ENCODE data around the gene SYNGR1. TPM values are rescaled to one million over a fixed set of nuclear protein-coding genes. Genes with fewer than 3 reads are reported as not detected.

Gene SYNGR1
- polyA plus RNA-seq, 2 of the 4 experiments (the other 2 are of a cell fraction): 6.7 to 14.5 TPM

DNA sequence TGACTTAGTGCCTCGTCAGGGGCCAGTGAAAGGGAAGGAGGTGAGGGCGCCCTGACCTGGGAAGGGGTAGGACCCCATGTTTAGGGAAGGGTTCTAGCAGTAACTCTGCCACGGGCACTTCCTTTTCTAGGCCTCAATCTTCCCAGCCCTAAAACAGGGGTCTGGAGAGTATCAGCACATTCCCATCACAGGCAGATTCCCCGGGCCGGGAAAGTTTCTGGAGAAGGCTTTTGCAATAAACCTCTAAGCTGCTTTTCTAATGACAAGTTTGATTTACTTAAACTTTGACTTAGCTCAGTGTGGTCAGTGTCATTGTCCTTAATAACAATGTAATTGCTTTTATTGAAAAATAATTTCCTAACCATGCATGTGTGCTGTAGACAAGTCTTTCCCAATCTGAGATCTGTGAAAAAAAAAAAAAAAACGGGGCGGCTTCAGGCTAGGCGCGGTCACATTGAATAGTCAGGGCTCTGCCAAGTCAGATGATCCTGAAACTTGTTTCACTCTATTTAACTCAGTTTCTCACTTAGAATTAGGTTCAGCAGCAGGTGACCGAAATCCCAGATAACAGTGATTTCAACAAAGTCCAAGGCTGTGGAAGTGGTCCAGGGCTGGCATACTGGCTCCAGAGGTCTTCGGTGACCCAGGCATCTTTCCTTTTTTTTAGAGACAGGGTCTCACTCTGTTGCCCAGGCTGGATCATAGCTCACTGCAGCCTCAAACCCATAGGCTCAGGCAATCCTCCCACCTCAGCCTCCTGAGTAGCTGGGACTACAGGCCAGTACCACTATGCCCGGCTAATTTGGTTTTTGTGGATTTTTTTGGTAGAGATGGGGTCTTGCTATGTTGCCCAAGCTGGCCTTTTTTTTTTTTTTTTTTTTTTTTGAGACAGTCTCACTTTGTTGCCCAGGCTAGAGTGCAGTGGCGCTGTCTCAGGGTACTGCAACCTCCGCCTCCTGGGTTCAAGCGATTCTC, 30.3 kb downstream of the SYNGR1 start:
- no peak overlapping the region for H3K27ac ChIP-seq
- no peak for ATAC-seq
- no peaks in the 10 kb centered on the region for H3K9me3 ChIP-seq
- DNase-seq (ENCODE audit: low read depth in 1 of 2, low spot score in 1 of 2): no peak
- H3K4me3 ChIP-seq: no peak overlapping the region
- H3K4me1 ChIP-seq: peaks cover 8% of the 10 kb centered on the region; the same call in 2 of the 3 replicates
- ChIA-PET CTCF (no interaction called here), POLR2A (no interaction called here)
- TF ChIP-seq RFX5 (IDR thresholded peaks at IDR 0.05) (no peak), MAX (IDR thresholded peaks at IDR 0.05) (no peak), ZSCAN20 (CRISPR knock-in tag; IDR thresholded peaks at IDR 0.05) (no peak), EP300 (IDR thresholded peaks at IDR 0.05) (no peak), FOSL2 (IDR thresholded peaks at IDR 0.05) (no peak), FOSL2 (CRISPR knock-in tag; IDR thresholded peaks at IDR 0.05) (no peak), CBX2 (IDR thresholded peaks at IDR 0.05; ENCODE audit: borderline replicate concordance, low read depth) (no peak), MAZ (IDR thresholded peaks at IDR 0.05; ENCODE audit: borderline replicate concordance, low read depth, low read length) (no peak), BHLHE40 (IDR thresholded peaks at IDR 0.05; ENCODE audit: low read depth, low read length) (no peak), POLR2AphosphoS2 (conservative IDR thresholded peaks at IDR 0.05; ENCODE audit: low read length) (no peak), SMC3 (IDR thresholded peaks at IDR 0.05) (no peak), EHF (CRISPR knock-in tag; IDR thresholded peaks at IDR 0.05) (no peak), HOXB13 (CRISPR knock-in tag; IDR thresholded peaks at IDR 0.05; ENCODE audit: low read depth) (no peak), GATA3 (IDR thresholded peaks at IDR 0.05; ENCODE audit: borderline replicate concordance) (no peak), EHMT2 (IDR thresholded peaks at IDR 0.05; ENCODE audit: low read depth) (no peak), ZFP36 (IDR thresholded peaks at IDR 0.05; ENCODE audit: borderline replicate concordance, partially characterized antibody) (no peak), NFE2L2 (conservative IDR thresholded peaks at IDR 0.05; ENCODE audit: low read length) (no peak)
- TF ChIP-seq, protein P1, sequence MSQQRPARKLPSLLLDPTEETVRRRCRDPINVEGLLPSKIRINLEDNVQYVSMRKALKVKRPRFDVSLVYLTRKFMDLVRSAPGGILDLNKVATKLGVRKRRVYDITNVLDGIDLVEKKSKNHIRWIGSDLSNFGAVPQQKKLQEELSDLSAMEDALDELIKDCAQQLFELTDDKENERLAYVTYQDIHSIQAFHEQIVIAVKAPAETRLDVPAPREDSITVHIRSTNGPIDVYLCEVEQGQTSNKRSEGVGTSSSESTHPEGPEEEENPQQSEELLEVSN (IDR thresholded peaks at IDR 0.05; ENCODE audit: borderline replicate concordance, low read depth): no peak
- TF ChIP-seq, protein P2, sequence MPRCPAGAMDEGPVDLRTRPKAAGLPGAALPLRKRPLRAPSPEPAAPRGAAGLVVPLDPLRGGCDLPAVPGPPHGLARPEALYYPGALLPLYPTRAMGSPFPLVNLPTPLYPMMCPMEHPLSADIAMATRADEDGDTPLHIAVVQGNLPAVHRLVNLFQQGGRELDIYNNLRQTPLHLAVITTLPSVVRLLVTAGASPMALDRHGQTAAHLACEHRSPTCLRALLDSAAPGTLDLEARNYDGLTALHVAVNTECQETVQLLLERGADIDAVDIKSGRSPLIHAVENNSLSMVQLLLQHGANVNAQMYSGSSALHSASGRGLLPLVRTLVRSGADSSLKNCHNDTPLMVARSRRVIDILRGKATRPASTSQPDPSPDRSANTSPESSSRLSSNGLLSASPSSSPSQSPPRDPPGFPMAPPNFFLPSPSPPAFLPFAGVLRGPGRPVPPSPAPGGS (IDR thresholded peaks at IDR 0.05): no peak
- H3K4me2 ChIP-seq: no peak overlapping the region
- no peak for FAIRE-seq
- 87% methylated on average over 15 of the region's 15 CpGs for WGBS (ENCODE audit: missing lambda C conversion rate)

DNA sequence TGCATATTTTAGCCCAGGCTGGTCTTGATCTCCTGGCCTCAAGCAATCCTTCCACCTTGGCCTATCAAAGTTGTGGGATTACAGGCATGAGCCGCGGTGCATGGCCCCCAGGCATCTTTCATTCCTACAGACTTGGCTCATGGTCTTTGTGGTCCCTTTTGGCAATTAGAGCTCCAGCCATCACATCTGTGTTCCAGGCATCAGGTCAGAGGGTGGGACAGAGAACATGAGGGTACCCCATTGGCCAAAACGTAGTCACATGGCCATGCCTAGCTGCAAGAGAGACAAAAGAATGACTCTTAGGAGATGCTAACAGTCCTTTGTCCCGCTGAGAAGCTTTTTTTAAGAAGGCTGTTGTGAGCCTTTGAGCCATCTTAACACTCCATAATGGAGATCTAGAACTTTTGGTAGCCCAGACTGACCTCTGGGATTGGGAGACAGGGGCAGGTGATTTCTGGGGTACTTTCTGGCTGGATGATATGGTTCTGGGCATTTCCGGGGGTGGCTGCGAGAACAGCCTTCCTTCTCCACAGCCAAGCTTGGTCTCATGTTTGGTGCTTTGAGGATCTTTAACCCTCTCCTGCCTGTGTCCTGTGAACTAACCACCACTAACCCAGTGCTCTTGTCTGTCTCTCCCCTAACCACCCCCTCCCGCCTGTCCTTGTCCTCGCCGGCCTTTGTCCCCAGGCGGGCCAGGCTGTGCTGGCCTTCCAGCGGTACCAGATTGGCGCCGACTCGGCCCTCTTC, 31.4 kb downstream of the SYNGR1 start:
- POLR2A ChIA-PET: no interaction called here
- WGBS (ENCODE audit: missing lambda C conversion rate): 88% methylated on average over 12 of the region's 14 CpGs
- CTCF ChIA-PET: interaction anchor here (1.8 kb wide), 1 partner anchor 38 kb away, joined by 4 read pairs; no protein-coding TSS in a partner anchor
- Histone ChIP-seq H3K9me3 (no peaks in the 10 kb centered on the region), H3K4me2 (no peak overlapping the region), H3K4me3 (no peak overlapping the region), H3K4me1 (peaks cover 8% of the 10 kb centered on the region; the same call in 2 of the 3 replicates), H3K27ac (no peak overlapping the region)
- ATAC-seq (peak in 1 of 2 experiments; percentile 29; a peak in 1 of 6 replicates), DNase-seq (ENCODE audit: low read depth in 1 of 2, low spot score in 1 of 2) (no peak), FAIRE-seq (no peak)
- TF ChIP-seq CHD4 (IDR thresholded peaks at IDR 0.05; ENCODE audit: borderline replicate concordance): no peak
- TF ChIP-seq EHF (CRISPR knock-in tag; IDR thresholded peaks at IDR 0.05): no peak
- no peak for TF ChIP-seq HOXA7 (CRISPR knock-in tag; IDR thresholded peaks at IDR 0.05)
- no peak for TF ChIP-seq RFX5 (IDR thresholded peaks at IDR 0.05)
- no peak for TF ChIP-seq POLR2A (IDR thresholded peaks at IDR 0.05; ENCODE audit: low read length)
- no peak for TF ChIP-seq PHF8 (IDR thresholded peaks at IDR 0.05; ENCODE audit: borderline replicate concordance, low read depth)
- no peak for TF ChIP-seq GATA3 (IDR thresholded peaks at IDR 0.05; ENCODE audit: borderline replicate concordance)
- TF ChIP-seq MAZ (IDR thresholded peaks at IDR 0.05; ENCODE audit: borderline replicate concordance, low read depth, low read length): no peak
- TF ChIP-seq, protein P3, sequence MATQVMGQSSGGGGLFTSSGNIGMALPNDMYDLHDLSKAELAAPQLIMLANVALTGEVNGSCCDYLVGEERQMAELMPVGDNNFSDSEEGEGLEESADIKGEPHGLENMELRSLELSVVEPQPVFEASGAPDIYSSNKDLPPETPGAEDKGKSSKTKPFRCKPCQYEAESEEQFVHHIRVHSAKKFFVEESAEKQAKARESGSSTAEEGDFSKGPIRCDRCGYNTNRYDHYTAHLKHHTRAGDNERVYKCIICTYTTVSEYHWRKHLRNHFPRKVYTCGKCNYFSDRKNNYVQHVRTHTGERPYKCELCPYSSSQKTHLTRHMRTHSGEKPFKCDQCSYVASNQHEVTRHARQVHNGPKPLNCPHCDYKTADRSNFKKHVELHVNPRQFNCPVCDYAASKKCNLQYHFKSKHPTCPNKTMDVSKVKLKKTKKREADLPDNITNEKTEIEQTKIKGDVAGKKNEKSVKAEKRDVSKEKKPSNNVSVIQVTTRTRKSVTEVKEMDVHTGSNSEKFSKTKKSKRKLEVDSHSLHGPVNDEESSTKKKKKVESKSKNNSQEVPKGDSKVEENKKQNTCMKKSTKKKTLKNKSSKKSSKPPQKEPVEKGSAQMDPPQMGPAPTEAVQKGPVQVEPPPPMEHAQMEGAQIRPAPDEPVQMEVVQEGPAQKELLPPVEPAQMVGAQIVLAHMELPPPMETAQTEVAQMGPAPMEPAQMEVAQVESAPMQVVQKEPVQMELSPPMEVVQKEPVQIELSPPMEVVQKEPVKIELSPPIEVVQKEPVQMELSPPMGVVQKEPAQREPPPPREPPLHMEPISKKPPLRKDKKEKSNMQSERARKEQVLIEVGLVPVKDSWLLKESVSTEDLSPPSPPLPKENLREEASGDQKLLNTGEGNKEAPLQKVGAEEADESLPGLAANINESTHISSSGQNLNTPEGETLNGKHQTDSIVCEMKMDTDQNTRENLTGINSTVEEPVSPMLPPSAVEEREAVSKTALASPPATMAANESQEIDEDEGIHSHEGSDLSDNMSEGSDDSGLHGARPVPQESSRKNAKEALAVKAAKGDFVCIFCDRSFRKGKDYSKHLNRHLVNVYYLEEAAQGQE (IDR thresholded peaks at IDR 0.05): no peak
- TF ChIP-seq, protein P2 (IDR thresholded peaks at IDR 0.05): no peak
- TF ChIP-seq CEBPB (IDR thresholded peaks at IDR 0.05): no peak
- TF ChIP-seq CBX2 (IDR thresholded peaks at IDR 0.05; ENCODE audit: borderline replicate concordance, low read depth): no peak
- TF ChIP-seq HEYL (CRISPR knock-in tag; IDR thresholded peaks at IDR 0.05): no peak
- no peak for TF ChIP-seq EHMT2 (IDR thresholded peaks at IDR 0.05; ENCODE audit: low read depth)
- no peak for TF ChIP-seq FOSB (CRISPR knock-in tag; IDR thresholded peaks at IDR 0.05)
- TF ChIP-seq RAD21 (conservative IDR thresholded peaks at IDR 0.05 in 1 of 2, IDR thresholded peaks at IDR 0.05 in 1 of 2): no peak

Data from A549 (cell line).